K562 (cell line): Measurements from ENCODE around the gene ERCC3. TPM values are rescaled to one million over a fixed set of nuclear protein-coding genes. Genes with fewer than 3 reads are reported as not detected.

Experiments used
- ARNT ChIP-seq, 2 experiments: fragments of 450-650 bp; IDR thresholded peaks; 2 replicates each; pipeline ENCODE4 v1.6.1; 2016; ENCODE audit warnings: mild to moderate bottlenecking in 1 of 2
- CTCF ChIP-seq, 3 experiments: IDR thresholded peaks in 2 of 3; conservative IDR thresholded peaks in 1 of 3; 2 replicates each; pipeline ENCODE4 v1.5.1; 2011 to 2012; ENCODE audit warnings: low read length in 3 of 3, mild to moderate bottlenecking in 3 of 3, control low read depth in 2 of 3, improper control_type of control experiment in 1 of 3, inconsistent platforms in 1 of 3, low read depth in 1 of 3, mixed read lengths in 1 of 3, moderate library complexity in 1 of 3; ENCODE audit not compliant: insufficient read depth in 2 of 3
- EHMT2 ChIP-seq: fragments of 450-650 bp; IDR thresholded peaks from 2 replicates; pipeline ENCODE4 v1.6.1; 2018; ENCODE audit warnings: antibody characterized with exemption
- ETV6 ChIP-seq, 3 experiments: fragments of 150-350 bp in 1 of 3; sonication (generic) in 1 of 3; formaldehyde crosslinking in 1 of 3; IDR thresholded peaks; 2 replicates each; pipeline versions ENCODE4 v1.6.1 to v1.8.0; 2014 to 2022; ENCODE audit warnings: borderline replicate concordance in 2 of 3, low read depth in 2 of 3, antibody characterized with exemption in 1 of 3, low read length in 1 of 3, mild to moderate bottlenecking in 1 of 3, missing genetic modification reagents in 1 of 3
- HDAC6 ChIP-seq: IDR thresholded peaks from 2 replicates; pipeline ENCODE4 v1.6.1; 2012; ENCODE audit warnings: low read depth, mild to moderate bottlenecking, control low read depth, inconsistent platforms, low read length, moderate library complexity
- MTF1 ChIP-seq: fragments of 250-450 bp; sonication (Bioruptor Pico); IDR thresholded peaks from 2 replicates; pipeline ENCODE4 v1.9.0; 2021; ENCODE audit warnings: moderate library complexity, mild to moderate bottlenecking, inconsistent platforms, borderline replicate concordance
- RBBP5 ChIP-seq: fragments of 200-600 bp; sonication (generic); IDR thresholded peaks from 2 replicates; pipeline ENCODE4 v1.6.1; 2012; ENCODE audit warnings: borderline replicate concordance, mild to moderate bottlenecking, low read length, control low read depth, inconsistent platforms; ENCODE audit not compliant: insufficient read depth, poor library complexity, severe bottlenecking
- RCOR1 ChIP-seq, 2 experiments: IDR thresholded peaks; 2 replicates each; pipeline ENCODE4 v1.6.1; 2012; ENCODE audit warnings: low read depth in 2 of 2, low read length in 2 of 2, borderline replicate concordance in 1 of 2, improper control_type of control experiment in 1 of 2
- RFX1 ChIP-seq: fragments of 450-650 bp; IDR thresholded peaks from 2 replicates; pipeline ENCODE4 v1.6.1; 2016; ENCODE audit warnings: mild to moderate bottlenecking, moderate library complexity
- THAP7 ChIP-seq: fragments of 250-450 bp; sonication (Bioruptor Pico); IDR thresholded peaks from 2 replicates; pipeline ENCODE4 v1.5.0; 2021
- TOE1 ChIP-seq, 2 experiments: fragments of 450-650 bp in 1 of 2; sonication (generic) in 1 of 2; formaldehyde crosslinking in 1 of 2; IDR thresholded peaks; 2 replicates each; pipeline versions ENCODE4 v1.7.1 to v1.8.0; 2016 to 2022; ENCODE audit warnings: borderline replicate concordance in 2 of 2, mild to moderate bottlenecking in 2 of 2, antibody characterized with exemption in 1 of 2, inconsistent platforms in 1 of 2, low read depth in 1 of 2, missing genetic modification reagents in 1 of 2, moderate library complexity in 1 of 2
- ZNF184 ChIP-seq: sonication (generic); formaldehyde crosslinking; IDR thresholded peaks from 2 replicates; pipeline ENCODE4 v1.5.0; 2020; ENCODE audit warnings: missing genetic modification reagents
- ZNF239 ChIP-seq: fragments of 250-450 bp; sonication (Bioruptor Pico); IDR thresholded peaks from 2 replicates; pipeline ENCODE4 v1.4.0; 2020; ENCODE audit warnings: mild to moderate bottlenecking
- ZNF280A ChIP-seq: fragments of 450-650 bp; IDR thresholded peaks from 2 replicates; pipeline ENCODE4 v1.6.1; 2018; ENCODE audit warnings: mild to moderate bottlenecking, low read depth; ENCODE audit not compliant: partially characterized antibody
- ZNF316 ChIP-seq: fragments of 450-650 bp; IDR thresholded peaks from 2 replicates; pipeline ENCODE4 v1.6.1; 2016
- ZNF609 ChIP-seq: sonication (generic); formaldehyde crosslinking; IDR thresholded peaks from 2 replicates; pipeline ENCODE4 v1.8.1; 2023; ENCODE audit warnings: missing genetic modification reagents, mild to moderate bottlenecking, borderline replicate concordance
- ZSCAN29 ChIP-seq: fragments of 450-650 bp; IDR thresholded peaks from 2 replicates; pipeline ENCODE4 v1.6.1; 2017
- polyA plus RNA-seq, 8 experiments: library from polyadenylated mRNA; depleted of rRNA in 4 of 8; stranded (reverse) in 5 of 8; unstranded in 3 of 8; fragments of >200 nt; fragmentation: Nextera tagmentation in 2 of 8; fragmentation: Illumina TruSeq in 1 of 8; extraction: Ambion mirVana in 2 of 8; extraction: Trizol in 1 of 8; gene quantifications; 2 replicates each; pipeline versions ENCODE4 v1.2.1 to v1.2.3, GENCODE V29; 2011 to 2014; ENCODE audit warnings: inconsistent platforms in 1 of 8, missing spikeins in 1 of 8
- total RNA-seq, 7 experiments: library from RNA; depleted of rRNA in 6 of 7; stranded (reverse); fragments of >200 nt in 6 of 7; fragmentation: Illumina TruSeq in 2 of 7; extraction: Trizol in 2 of 7; gene quantifications; 2 replicates each; pipeline versions ENCODE4 v1.2.1 to v1.2.3, GENCODE V29; 2011 to 2021; ENCODE audit warnings: low replicate concordance in 1 of 7

ERCC3 gene
- total and polyA plus RNA-seq, 9 of the 15 experiments (the other 6 are each of a cell fraction or from before 2014, with no cell fraction given) = 17.9 to 61.5 (median 43.1) TPM

- TF ChIP-seq ETV6 (IDR thresholded peaks at IDR 0.05; ENCODE audit: borderline replicate concordance in 1 of 2, low read depth in 2 of 2, low read length in 1 of 2) (no peak), ETV6 (CRISPR knock-in tag; IDR thresholded peaks at IDR 0.05; ENCODE audit: borderline replicate concordance) (no peak), CTCF (IDR thresholded peaks at IDR 0.05 in 2 of 3, conservative IDR thresholded peaks at IDR 0.05 in 1 of 3; ENCODE audit: insufficient read depth in 2 of 3, low read depth in 1 of 3, low read length in 3 of 3) (no peak; a peak in 1 of 6 replicates), MTF1 (CRISPR knock-in tag) (no peak), ZNF280A (no peak), ZNF609 (CRISPR knock-in tag) (no peak), ZSCAN29 (no peak), HDAC6 (no peak), TOE1 (IDR thresholded peaks at IDR 0.05; ENCODE audit: borderline replicate concordance) (no peak; the same call in 1 of the 2 replicates), TOE1 (CRISPR knock-in tag; IDR thresholded peaks at IDR 0.05; ENCODE audit: borderline replicate concordance, low read depth) (no peak), THAP7 (no peak), RCOR1 (IDR thresholded peaks at IDR 0.05; ENCODE audit: borderline replicate concordance in 1 of 2, low read depth in 2 of 2, low read length in 2 of 2) (no peak), RBBP5 (peak; percentile 99), EHMT2 (no peak), ARNT (IDR thresholded peaks at IDR 0.05) (peak in 1 of 2 experiments; percentile 71; a peak in 1 of 4 replicates), RFX1 (no peak), ZNF239 (CRISPR knock-in tag) (no peak), ZNF316 (no peak), ZNF184 (CRISPR knock-in tag) (no peak)
Observed at GRCh38 chr2:127293748-127294562, at the start of gene ERCC3 (continued).
